IMR-90 (cell line): Measurements from ENCODE around the gene MRPL11.

Experiments used
- BHLHE40 ChIP-seq: fragments of 150-350 bp; IDR thresholded peaks from 2 replicates; pipeline ENCODE4 v1.6.1; 2016; ENCODE audit warnings: mild to moderate bottlenecking, low read depth, low read length
- CEBPB ChIP-seq: IDR thresholded peaks from 2 replicates; pipeline ENCODE4 v1.6.1; 2012; ENCODE audit warnings: low read depth, low read length, improper control_type of control experiment
- MAFK ChIP-seq: IDR thresholded peaks from 2 replicates; pipeline ENCODE4 v1.6.1; 2012; ENCODE audit warnings: low read depth, low read length, improper control_type of control experiment
- MAZ ChIP-seq: IDR thresholded peaks from 2 replicates; pipeline ENCODE4 v1.6.1; 2012; ENCODE audit warnings: low read depth, mild to moderate bottlenecking, low read length, improper control_type of control experiment, moderate library complexity, borderline replicate concordance
- MXI1 ChIP-seq: IDR thresholded peaks from 2 replicates; pipeline ENCODE4 v1.6.1; 2012; ENCODE audit warnings: low read depth, mild to moderate bottlenecking, low read length, moderate library complexity, borderline replicate concordance
- POLR2A ChIP-seq: IDR thresholded peaks from 2 replicates; pipeline ENCODE4 v1.6.1; 2012; ENCODE audit warnings: mild to moderate bottlenecking, low read depth, low read length
- RAD21 ChIP-seq: IDR thresholded peaks from 2 replicates; pipeline ENCODE4 v1.6.1; 2012; ENCODE audit warnings: low read length, improper control_type of control experiment
- RFX5 ChIP-seq: IDR thresholded peaks from 2 replicates; pipeline ENCODE4 v1.8.0; 2012; ENCODE audit warnings: low read depth, mild to moderate bottlenecking, low read length, moderate library complexity
- TF ChIP-seq, protein P1 (sequence below): conservative IDR thresholded peaks from 2 replicates; pipeline ENCODE4 v1.5.1; 2012; ENCODE audit warnings: mild to moderate bottlenecking, low read depth, low read length, improper control_type of control experiment
- TF ChIP-seq, protein P2 (sequence below): fragments of 150-350 bp; IDR thresholded peaks from 2 replicates; pipeline ENCODE4 v1.6.1; 2017; ENCODE audit warnings: mild to moderate bottlenecking, antibody characterized with exemption, low read length, low read depth

DNA sequence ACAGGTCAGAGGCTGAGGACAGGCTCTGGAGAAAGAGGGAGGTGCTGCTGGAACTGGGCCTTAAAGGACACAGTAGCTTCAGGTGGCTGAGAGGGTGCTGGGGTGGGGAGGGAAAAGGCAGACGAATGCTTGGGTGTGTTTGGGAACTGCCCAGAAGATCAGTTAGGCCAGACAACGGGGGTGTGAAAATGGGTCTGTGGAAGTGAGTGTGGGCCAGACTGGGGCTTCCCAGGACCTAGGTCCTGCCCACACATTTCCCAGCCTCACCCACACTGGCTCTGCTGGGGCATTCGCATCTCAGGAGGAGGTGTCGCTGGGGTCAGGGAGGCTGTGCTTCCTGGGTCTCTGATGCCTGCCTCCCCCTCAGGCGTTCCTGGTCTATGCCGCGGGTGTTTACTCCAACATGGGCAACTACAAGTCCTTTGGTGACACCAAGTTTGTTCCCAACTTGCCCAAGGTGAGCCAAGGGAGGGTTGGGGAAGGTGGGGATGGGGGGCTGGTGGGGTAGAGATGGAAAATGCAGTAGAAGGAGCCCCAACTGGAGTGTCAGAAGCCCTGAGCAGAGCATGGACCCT is 46.2 kb upstream of the MRPL11 start:
- TF ChIP-seq, protein P1, sequence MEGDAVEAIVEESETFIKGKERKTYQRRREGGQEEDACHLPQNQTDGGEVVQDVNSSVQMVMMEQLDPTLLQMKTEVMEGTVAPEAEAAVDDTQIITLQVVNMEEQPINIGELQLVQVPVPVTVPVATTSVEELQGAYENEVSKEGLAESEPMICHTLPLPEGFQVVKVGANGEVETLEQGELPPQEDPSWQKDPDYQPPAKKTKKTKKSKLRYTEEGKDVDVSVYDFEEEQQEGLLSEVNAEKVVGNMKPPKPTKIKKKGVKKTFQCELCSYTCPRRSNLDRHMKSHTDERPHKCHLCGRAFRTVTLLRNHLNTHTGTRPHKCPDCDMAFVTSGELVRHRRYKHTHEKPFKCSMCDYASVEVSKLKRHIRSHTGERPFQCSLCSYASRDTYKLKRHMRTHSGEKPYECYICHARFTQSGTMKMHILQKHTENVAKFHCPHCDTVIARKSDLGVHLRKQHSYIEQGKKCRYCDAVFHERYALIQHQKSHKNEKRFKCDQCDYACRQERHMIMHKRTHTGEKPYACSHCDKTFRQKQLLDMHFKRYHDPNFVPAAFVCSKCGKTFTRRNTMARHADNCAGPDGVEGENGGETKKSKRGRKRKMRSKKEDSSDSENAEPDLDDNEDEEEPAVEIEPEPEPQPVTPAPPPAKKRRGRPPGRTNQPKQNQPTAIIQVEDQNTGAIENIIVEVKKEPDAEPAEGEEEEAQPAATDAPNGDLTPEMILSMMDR = no peak
- no peak for TF ChIP-seq POLR2A
- no peak for TF ChIP-seq MXI1
- no peak for TF ChIP-seq BHLHE40
- no peak for TF ChIP-seq MAZ
- TF ChIP-seq RFX5 = no peak
- TF ChIP-seq RAD21 = no peak
- TF ChIP-seq CEBPB = no peak
- TF ChIP-seq, protein P2, sequence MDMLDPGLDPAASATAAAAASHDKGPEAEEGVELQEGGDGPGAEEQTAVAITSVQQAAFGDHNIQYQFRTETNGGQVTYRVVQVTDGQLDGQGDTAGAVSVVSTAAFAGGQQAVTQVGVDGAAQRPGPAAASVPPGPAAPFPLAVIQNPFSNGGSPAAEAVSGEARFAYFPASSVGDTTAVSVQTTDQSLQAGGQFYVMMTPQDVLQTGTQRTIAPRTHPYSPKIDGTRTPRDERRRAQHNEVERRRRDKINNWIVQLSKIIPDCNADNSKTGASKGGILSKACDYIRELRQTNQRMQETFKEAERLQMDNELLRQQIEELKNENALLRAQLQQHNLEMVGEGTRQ = no peak
- TF ChIP-seq MAFK = no peak
